H9 (cell line): Measurements from ENCODE around the gene SORCS2. TPM values are rescaled to one million over a fixed set of nuclear protein-coding genes. Genes with fewer than 3 reads are reported as not detected.

Experiments used
- DNase-seq: peaks from one replicate; pipeline ENCODE4 v3.0.0-alpha.2; 2017
- H2AFZ ChIP-seq: one replicate; pipeline ENCODE4 v1.6.1; 2013; ENCODE audit warnings: mild to moderate bottlenecking, low read length, control low read depth, moderate library complexity
- H2AK5ac ChIP-seq: 2 replicates; pipeline ENCODE4 v1.6.1; 2013; ENCODE audit warnings: low read length, control low read depth, mixed read lengths; ENCODE audit not compliant: insufficient read length
- H2BK120ac ChIP-seq: one replicate; pipeline ENCODE4 v1.6.1; 2013; ENCODE audit warnings: low read depth, mild to moderate bottlenecking, low read length, control low read depth, inconsistent platforms; ENCODE audit not compliant: poor library complexity, severe bottlenecking
- H2BK12ac ChIP-seq: 2 replicates; pipeline ENCODE4 v1.6.1; 2013; ENCODE audit warnings: low read length, control low read depth, mixed read lengths, low read depth; ENCODE audit not compliant: insufficient read length
- H2BK15ac ChIP-seq: 2 replicates; pipeline ENCODE4 v1.6.1; 2013; ENCODE audit warnings: low read depth, low read length, control low read depth
- H2BK20ac ChIP-seq: one replicate; pipeline ENCODE4 v1.6.1; 2013; ENCODE audit warnings: low read depth, mild to moderate bottlenecking, low read length, control low read depth, inconsistent platforms; ENCODE audit not compliant: poor library complexity, severe bottlenecking
- H2BK5ac ChIP-seq: 2 replicates; pipeline ENCODE4 v1.6.1; 2013; ENCODE audit warnings: low read length, control low read depth, mixed read lengths; ENCODE audit not compliant: insufficient read length
- H3K14ac ChIP-seq: 2 replicates; pipeline ENCODE4 v1.6.1; 2013; ENCODE audit warnings: low read length, control low read depth; ENCODE audit not compliant: insufficient read depth
- H3K18ac ChIP-seq: 2 replicates; pipeline ENCODE4 v1.6.1; 2013; ENCODE audit warnings: low read depth, mild to moderate bottlenecking, mixed read lengths, low read length, control low read depth; ENCODE audit not compliant: insufficient read length
- H3K23ac ChIP-seq: 2 replicates; pipeline ENCODE4 v1.6.1; 2013; ENCODE audit warnings: low read length, control low read depth, mixed read lengths, low read depth; ENCODE audit not compliant: insufficient read length
- H3K23me2 ChIP-seq: 2 replicates; pipeline ENCODE4 v1.6.1; 2013; ENCODE audit warnings: low read depth, mild to moderate bottlenecking, mixed read lengths, low read length, control low read depth; ENCODE audit not compliant: insufficient read length, poor library complexity, severe bottlenecking
- H3K27ac ChIP-seq: 2 replicates; pipeline ENCODE4 v1.5.1; 2013; ENCODE audit warnings: low read length, control low read depth, mixed read lengths, low read depth; ENCODE audit not compliant: insufficient read length
- H3K27me3 ChIP-seq: 2 replicates; pipeline ENCODE4 v1.6.1; 2013; ENCODE audit warnings: low read length, control low read depth, inconsistent platforms; ENCODE audit not compliant: insufficient read depth
- H3K4ac ChIP-seq: 2 replicates; pipeline ENCODE4 v1.6.1; 2013; ENCODE audit warnings: low read depth, mild to moderate bottlenecking, control low read depth, inconsistent platforms, low read length, moderate library complexity
- H3K4me1 ChIP-seq: 2 replicates; pipeline ENCODE4 v1.6.1; 2013; ENCODE audit warnings: low read length, control low read depth, inconsistent platforms; ENCODE audit not compliant: insufficient read depth
- H3K4me2 ChIP-seq: 2 replicates; pipeline ENCODE4 v1.6.1; 2013; ENCODE audit warnings: low read length, control low read depth, mixed read lengths; ENCODE audit not compliant: insufficient read length, insufficient read depth
- H3K56ac ChIP-seq: 2 replicates; pipeline ENCODE4 v1.6.1; 2013; ENCODE audit warnings: low read depth, mild to moderate bottlenecking, mixed read lengths, low read length, control low read depth; ENCODE audit not compliant: insufficient read length
- H3K79me1 ChIP-seq: 2 replicates; pipeline ENCODE4 v1.6.1; 2013; ENCODE audit warnings: low read depth, mild to moderate bottlenecking, moderate library complexity, low read length, control low read depth, inconsistent platforms; ENCODE audit not compliant: insufficient read depth, poor library complexity, severe bottlenecking
- H3K79me2 ChIP-seq: 2 replicates; pipeline ENCODE4 v1.6.1; 2013; ENCODE audit warnings: low read length, control low read depth, inconsistent platforms; ENCODE audit not compliant: insufficient read depth
- H3K9ac ChIP-seq: 2 replicates; pipeline ENCODE4 v1.6.1; 2013; ENCODE audit warnings: low read length, control low read depth, mixed read lengths; ENCODE audit not compliant: insufficient read length; ENCODE audit errors: extremely low read depth
- H3K9me3 ChIP-seq: one replicate; pipeline ENCODE4 v1.6.1; 2013; ENCODE audit warnings: low read depth, low read length, inconsistent platforms; ENCODE audit not compliant: control insufficient read depth
- H3T11ph ChIP-seq: one replicate; pipeline ENCODE4 v1.6.1; 2013; ENCODE audit warnings: mild to moderate bottlenecking, low read length, control low read depth, inconsistent platforms
- H4K20me1 ChIP-seq: one replicate; pipeline ENCODE4 v1.6.1; 2013; ENCODE audit not compliant: control insufficient read depth, insufficient read length, insufficient read depth
- H4K5ac ChIP-seq: 2 replicates; pipeline ENCODE4 v1.6.1; 2013; ENCODE audit warnings: low read depth, mild to moderate bottlenecking, mixed read lengths, low read length, control low read depth; ENCODE audit not compliant: insufficient read length
- H4K8ac ChIP-seq: replicated peaks from 2 replicates; pipeline ENCODE4 v1.6.1; 2013; ENCODE audit warnings: low read length, control low read depth, mixed read lengths, low read depth; ENCODE audit not compliant: insufficient read length
- H4K91ac ChIP-seq: 2 replicates; pipeline ENCODE4 v1.6.1; 2013; ENCODE audit warnings: low read depth, mild to moderate bottlenecking, moderate library complexity, mixed read lengths, low read length, control low read depth; ENCODE audit not compliant: insufficient read length
- H3K27ac Mint-ChIP-seq, 3 experiments: 2 replicates in 2 of 3; 3 replicates in 1 of 3; pipeline ENCODE4 v1.8.0; 2020 to 2021; ENCODE audit warnings: mixed read lengths in 3 of 3, mild to moderate bottlenecking in 1 of 3, moderate library complexity in 1 of 3
- H3K27me3 Mint-ChIP-seq: 2 replicates; pipeline ENCODE4 v1.8.0; 2021; ENCODE audit warnings: low read depth, mild to moderate bottlenecking, moderate library complexity, mixed read lengths
- H3K36me3 Mint-ChIP-seq, 3 experiments: 2 replicates in 2 of 3; 3 replicates in 1 of 3; pipeline ENCODE4 v1.8.0; 2020 to 2021; ENCODE audit warnings: low read depth in 3 of 3, mixed read lengths in 3 of 3; ENCODE audit not compliant: insufficient read depth in 1 of 3
- H3K4me1 Mint-ChIP-seq, 2 experiments: 2 replicates each; pipeline ENCODE4 v1.8.0; 2020; ENCODE audit warnings: mixed read lengths in 2 of 2
- H3K4me3 Mint-ChIP-seq, 2 experiments: 2 replicates in 1 of 2; 3 replicates in 1 of 2; pipeline ENCODE4 v1.8.0; 2020 to 2021; ENCODE audit warnings: mild to moderate bottlenecking in 2 of 2, mixed read lengths in 2 of 2, moderate library complexity in 1 of 2
- H3K9me3 Mint-ChIP-seq, 2 experiments: 2 replicates in 1 of 2; 3 replicates in 1 of 2; pipeline ENCODE4 v1.8.0; 2020; ENCODE audit warnings: mild to moderate bottlenecking in 2 of 2, mixed read lengths in 2 of 2, moderate library complexity in 1 of 2
- CTCF ChIP-seq: fragments of 200-600 bp; sonication (generic); conservative IDR thresholded peaks from 3 replicates; pipeline ENCODE4 v1.8.0; 2021; ENCODE audit warnings: antibody characterized with exemption, mild to moderate bottlenecking
- WGBS: extraction: QIAGEN DNeasy Blood & Tissue Kit; methylation state at CpG from one replicate; pipeline ENCODE4 v1.1.7; 2013; ENCODE audit warnings: missing lambda C conversion rate, low lambda C conversion rate, mixed read lengths; ENCODE audit not compliant: insufficient read length; ENCODE audit errors: extremely low coverage; 5-methylcytosine and 5-hydroxymethylcytosine counted together
- total RNA-seq: library from RNA; stranded (reverse); gene quantifications from 2 replicates; pipeline ENCODE4 v1.2.1, GENCODE V29; 2021

The SORCS2 gene
- total RNA-seq, 1 experiment from 2014 or later: 0.57 TPM

- H3K18ac ChIP-seq: no peak overlapping the region
- no peak for TF ChIP-seq CTCF
- no peaks in the 10 kb centered on the region for H3K9me3 ChIP-seq
- no peak overlapping the region for H4K91ac ChIP-seq
- H3K9ac ChIP-seq: no peak overlapping the region
- no peak overlapping the region for H4K5ac ChIP-seq
- peak overlapping the region in 1 of 2 experiments; percentile 44; a peak in 2 of 5 replicates for H3K4me3 Mint-ChIP-seq
- no peak overlapping the region; a peak in 1 of 7 replicates for H3K27ac Mint-ChIP-seq
- H3K27me3 ChIP-seq: peaks cover 18% of the 10 kb centered on the region
- DNase-seq: peak; percentile 14
- H2AK5ac ChIP-seq: no peak overlapping the region
- H3K79me2 ChIP-seq: no peaks in the 10 kb centered on the region
- no peaks in the 10 kb centered on the region for H3K4me1 ChIP-seq
- no peak overlapping the region for H3K4me2 ChIP-seq
- peaks cover 66% of the 10 kb centered on the region for H3K27me3 Mint-ChIP-seq
- no peak overlapping the region for H2BK15ac ChIP-seq
- no peak overlapping the region for H3K14ac ChIP-seq
- no peak overlapping the region for H2BK5ac ChIP-seq
- H3K56ac ChIP-seq: no peak overlapping the region
- H4K20me1 ChIP-seq: no peaks in the 10 kb centered on the region
- H3K36me3 Mint-ChIP-seq: no peaks in the 10 kb centered on the region; a peak in 1 of 7 replicates
- no peaks in the 10 kb centered on the region for H3K79me1 ChIP-seq
- H4K8ac ChIP-seq: no peak overlapping the region
- no peak overlapping the region for H3T11ph ChIP-seq
- H2AFZ ChIP-seq: no peak overlapping the region
- no peak overlapping the region for H3K23ac ChIP-seq
- H2BK12ac ChIP-seq: no peak overlapping the region
- H3K4ac ChIP-seq: no peak overlapping the region
- H2BK20ac ChIP-seq: no peak overlapping the region
- no peaks in the 10 kb centered on the region; a peak in 1 of 5 replicates for H3K9me3 Mint-ChIP-seq
- H3K27ac ChIP-seq: no peak overlapping the region
- H3K23me2 ChIP-seq: peaks cover 9% of the 10 kb centered on the region
- no CpG with 5 or more reads among the region's 5 CpGs for WGBS
- H2BK120ac ChIP-seq: no peak overlapping the region
- peaks cover 22 to 47% of the 10 kb centered on the region in 2 experiments for H3K4me1 Mint-ChIP-seq
These were observed 2.8 kb downstream of the SORCS2 start for GRCh38 chr4:7195141-7195515.
